Hematopoietic multipotent progenitor cell (in vitro differentiated cells): Measurements from ENCODE around the gene MPZL1. TPM values are rescaled to one million over a fixed set of nuclear protein-coding genes. Genes with fewer than 3 reads are reported as not detected.

Experiments used
- DNase-seq, 3 donors: peaks; one replicate each; pipeline ENCODE4 v3.0.0-alpha.2; 2011 to 2015; ENCODE audit warnings: low read depth in 2 of 3, low spot score in 2 of 3
- total RNA-seq: library from RNA; depleted of rRNA; stranded (reverse); fragments of >200 nt; gene quantifications from one replicate; pipeline ENCODE4 v1.2.3, GENCODE V29; 2012

MPZL1 gene
- total RNA-seq, 1 donor, result 31.8 TPM

DNA sequence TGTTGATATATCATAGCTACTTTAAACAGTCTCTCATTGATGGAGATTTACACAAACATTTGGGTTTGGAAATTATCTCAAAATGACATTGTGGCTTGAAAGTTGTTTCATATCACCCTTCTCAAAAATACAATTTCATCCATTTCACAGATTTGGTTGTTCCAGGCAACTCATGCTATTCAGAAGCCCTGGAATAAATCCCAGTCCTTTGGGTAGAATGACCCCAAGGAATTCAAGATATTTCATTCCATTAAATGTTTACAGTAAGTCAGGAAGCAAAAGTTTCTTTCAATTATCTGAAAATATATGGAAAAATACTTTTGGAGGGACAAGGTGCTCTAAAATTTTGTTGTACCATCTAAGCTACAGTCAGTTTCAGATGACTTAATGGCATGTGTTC is 27.1 kb downstream of the MPZL1 start:
- DNase-seq, result no peak

DNA sequence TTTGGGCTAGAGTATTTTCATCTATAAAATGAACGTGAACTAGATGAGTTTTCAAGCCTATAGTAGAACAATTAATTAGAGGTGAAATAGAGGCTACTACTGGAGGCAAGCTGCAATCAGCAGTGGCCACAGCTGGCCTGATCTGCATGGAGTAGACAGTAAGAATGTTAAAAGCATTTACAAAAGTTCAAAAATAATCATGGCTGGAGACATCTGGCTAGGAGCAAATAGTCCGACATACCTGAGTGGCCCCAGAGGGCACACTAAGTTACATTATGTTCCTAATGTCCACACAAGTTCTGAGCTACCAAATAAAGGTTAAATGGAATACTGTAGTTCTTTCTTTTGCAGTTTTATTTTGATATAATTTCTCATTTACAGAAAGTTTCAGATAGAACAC is 28.0 kb downstream of the MPZL1 start:
- DNase-seq, result no peak

GRCh38 chr1:167750641-167751040 is 28.9 kb downstream of the MPZL1 start:
- DNase-seq, result no peak

GRCh38 chr1:167751676-167752075 is 29.9 kb downstream of the MPZL1 start:
- DNase-seq, result no peak

GRCh38 chr1:167752219-167752985 is 30.6 kb downstream of the MPZL1 start:
- DNase-seq, result no peak

GRCh38 chr1:167755654-167756053 is 33.9 kb downstream of the MPZL1 start:
- DNase-seq, result no peak

DNA sequence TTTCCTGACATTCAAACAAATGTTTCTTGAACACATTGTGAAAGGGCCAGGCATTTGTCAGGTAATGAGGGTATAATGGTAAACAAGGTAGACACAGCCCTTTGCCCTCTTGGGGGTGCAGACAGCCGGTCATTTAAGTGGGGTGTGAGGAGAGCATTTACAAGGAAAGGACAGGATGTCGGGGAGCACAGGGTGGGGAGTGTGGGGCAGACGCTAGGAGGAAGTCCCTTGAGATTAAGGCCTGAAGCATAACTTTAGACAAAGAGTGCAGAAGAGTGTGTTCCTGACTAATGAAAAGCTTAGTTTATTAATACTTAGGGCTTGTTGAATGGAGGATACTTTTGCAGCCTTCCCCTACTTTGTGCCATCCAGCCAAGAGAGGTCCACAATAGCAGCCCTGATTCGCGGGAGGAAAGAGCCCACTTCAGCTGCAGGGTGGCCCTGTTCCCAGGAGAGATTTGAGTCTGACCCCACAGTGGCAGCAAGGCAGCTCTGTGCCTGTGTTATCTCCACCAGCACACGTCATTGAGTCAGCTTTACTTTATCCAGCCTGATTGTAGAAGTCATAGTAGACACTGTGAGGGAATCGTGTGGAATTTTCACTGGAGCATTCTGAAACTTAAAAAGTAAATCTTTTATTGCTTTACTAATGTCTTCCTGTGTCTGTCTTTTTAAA is 35.1 kb downstream of the MPZL1 start:
- DNase-seq, result no peak

GRCh38 chr1:167757433-167758309 is 35.9 kb downstream of the MPZL1 start:
- no peak for DNase-seq

GRCh38 chr1:167761400-167761799 is 39.6 kb downstream of the MPZL1 start:
- DNase-seq, result peak in 1 of 3 donors; percentile 14

DNA sequence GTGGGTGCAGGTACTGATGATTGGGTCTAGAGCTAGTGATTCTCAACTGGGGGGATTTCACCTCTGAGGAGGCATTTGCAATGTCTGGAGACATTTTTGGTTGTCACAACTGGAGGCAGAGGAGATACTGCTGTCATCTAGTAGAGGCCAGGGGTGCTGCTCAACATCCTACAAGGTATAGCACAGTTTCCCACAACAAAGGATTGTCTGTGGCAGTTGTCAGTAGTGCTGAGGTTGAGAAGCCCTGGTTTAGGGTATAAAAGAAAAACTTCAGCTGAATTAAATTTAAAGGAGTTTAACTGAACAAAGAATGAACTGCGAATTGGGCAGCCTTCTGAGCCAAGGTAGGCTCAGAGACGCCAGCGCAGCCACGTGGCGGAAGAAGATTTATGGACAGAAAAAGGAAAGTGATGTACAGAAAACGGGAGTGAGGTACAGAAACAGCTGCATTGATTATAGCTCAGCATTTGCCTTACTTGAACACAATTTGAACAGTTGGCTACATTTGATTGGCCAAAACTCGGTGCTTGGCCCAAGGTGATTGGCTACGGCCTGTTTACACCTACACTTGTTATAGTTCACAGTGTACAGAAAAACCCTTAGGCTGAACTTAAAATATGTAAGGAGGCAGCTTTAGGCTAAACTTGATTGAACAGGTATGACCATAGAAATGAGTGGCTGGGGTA is 40.4 kb downstream of the MPZL1 start:
- DNase-seq, result no peak

GRCh38 chr1:167763525-167764220 is 41.9 kb downstream of the MPZL1 start:
- no peak for DNase-seq

DNA sequence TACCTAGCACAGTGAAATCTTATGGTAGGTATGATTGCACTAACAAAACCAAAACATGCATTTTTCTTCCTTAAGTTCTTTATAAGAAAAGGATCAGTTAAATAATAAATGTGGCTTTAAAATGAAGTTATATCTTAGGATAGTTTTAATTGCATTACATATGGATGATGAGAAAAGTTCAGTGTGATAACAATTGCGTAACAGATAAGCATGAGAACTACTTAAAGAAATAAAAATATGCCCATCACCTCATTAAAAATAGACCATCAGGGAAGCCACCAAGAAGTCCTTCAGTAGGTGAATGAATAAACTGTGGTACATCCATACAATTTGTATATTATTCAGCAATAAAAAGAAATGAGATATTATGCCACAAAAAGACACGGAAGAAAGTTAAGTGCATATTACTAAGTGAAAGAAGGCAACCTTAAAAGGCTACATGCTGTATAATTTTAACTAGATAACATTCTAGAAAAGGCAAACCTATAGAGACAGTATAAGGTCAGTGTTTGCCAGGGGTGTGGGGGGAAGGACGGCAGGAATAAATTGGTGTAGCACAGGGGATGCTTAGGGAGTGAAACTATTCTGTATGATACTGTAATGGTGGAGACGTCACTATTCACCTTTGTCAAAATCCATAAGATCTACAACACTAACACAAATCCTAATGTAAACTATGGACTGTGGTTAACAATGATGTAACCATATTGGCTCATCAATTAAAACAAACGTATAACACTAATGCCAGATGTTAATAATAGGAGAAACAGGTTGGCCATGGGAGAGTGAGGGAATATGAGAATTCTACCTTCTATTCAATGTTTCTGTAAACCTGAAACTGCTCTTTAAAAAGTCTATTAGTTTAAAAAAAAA is 42.9 kb downstream of the MPZL1 start:
- no peak for DNase-seq

GRCh38 chr1:167765496-167765895 is 43.7 kb downstream of the MPZL1 start:
- no peak for DNase-seq

- no peak for DNase-seq
These were observed 44.8 kb downstream of the MPZL1 start for GRCh38 chr1:167766538-167766937.

GRCh38 chr1:167767761-167768160 is 46.0 kb downstream of the MPZL1 start:
- DNase-seq, result no peak

DNA sequence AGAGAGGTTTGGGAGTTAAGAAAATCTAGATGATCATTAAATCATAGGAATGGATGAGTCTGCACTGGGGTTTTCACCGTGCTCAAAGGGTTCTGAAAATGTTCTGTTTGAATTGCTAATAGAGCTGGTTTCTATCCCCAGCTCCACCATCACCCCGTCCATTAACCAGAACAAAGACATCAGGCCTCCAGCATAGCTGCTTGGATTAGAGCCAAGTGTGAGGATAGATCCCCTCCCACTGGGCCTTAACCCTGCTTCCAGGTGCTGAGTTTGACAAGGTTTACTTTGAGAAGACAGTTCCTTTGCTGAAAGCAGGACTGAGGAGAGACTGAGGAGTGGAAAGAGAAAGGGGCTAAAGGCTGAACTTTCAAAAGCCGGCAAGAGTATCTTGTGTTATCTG is 48.3 kb downstream of the MPZL1 start:
- no peak for DNase-seq

- DNase-seq, result no peak
These were observed 50.7 kb downstream of the MPZL1 start for GRCh38 chr1:167772436-167772835.

DNA sequence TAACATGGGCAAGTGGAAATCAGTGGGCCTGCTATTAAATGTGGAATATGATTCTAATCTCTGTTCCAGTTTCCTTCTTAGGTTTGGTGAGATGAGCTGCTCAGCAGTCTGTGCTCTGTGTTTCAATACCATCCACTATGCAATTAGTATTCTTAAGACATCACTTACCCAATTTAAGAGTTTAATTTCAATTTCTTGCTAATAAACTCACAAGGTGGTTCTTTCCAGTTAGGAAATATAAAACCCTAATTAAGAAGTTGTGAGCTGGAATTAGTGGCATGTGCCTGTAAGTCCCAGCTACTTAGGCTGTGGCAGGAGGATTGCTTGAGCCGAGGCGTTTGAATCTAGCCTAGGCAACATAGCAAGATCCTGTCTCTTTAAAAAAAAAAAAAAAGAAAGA is 51.7 kb downstream of the MPZL1 start:
- DNase-seq, result no peak

GRCh38 chr1:167774710-167775109 is 52.9 kb downstream of the MPZL1 start:
- no peak for DNase-seq
